Loucy (cell line): ENCODE results near the gene CD83.
A peak's percentile ranks its signal among the peaks of the same experiment; 100 is the strongest.

Source experiments
- H2AFZ ChIP-seq: fragments of 200-600 bp; sonication (generic); 2 replicates; pipeline ENCODE4 v1.6.0; 2016; ENCODE audit warnings: antibody characterized with exemption, mild to moderate bottlenecking, low read length, moderate library complexity
- H3F3A ChIP-seq: fragments of 200-600 bp; 2 replicates; pipeline ENCODE4 v1.6.0; 2016; ENCODE audit warnings: antibody characterized with exemption, low read depth, mild to moderate bottlenecking
- H3K27me3 ChIP-seq: fragments of 200-600 bp; sonication (generic); 2 replicates; pipeline ENCODE4 v1.6.1; 2014; ENCODE audit warnings: low read length, mild to moderate bottlenecking; ENCODE audit not compliant: insufficient read depth, poor library complexity, severe bottlenecking
- H3K36me3 ChIP-seq: fragments of 200-600 bp; sonication (generic); 2 replicates; pipeline ENCODE4 v1.6.1; 2016; ENCODE audit warnings: low read length; ENCODE audit not compliant: insufficient read depth
- H3K4me1 ChIP-seq: fragments of 200-600 bp; sonication (generic); 2 replicates; pipeline ENCODE4 v1.5.1; 2014; ENCODE audit warnings: low read length, mild to moderate bottlenecking; ENCODE audit not compliant: insufficient read depth, poor library complexity, severe bottlenecking
- H3K4me2 ChIP-seq: fragments of 200-600 bp; sonication (generic); 2 replicates; pipeline ENCODE4 v1.6.0; 2014; ENCODE audit warnings: antibody characterized with exemption, low read length, low read depth, mild to moderate bottlenecking; ENCODE audit not compliant: poor library complexity, severe bottlenecking
- H3K4me3 ChIP-seq: fragments of 200-600 bp; sonication (generic); 2 replicates; pipeline ENCODE4 v1.5.1; 2014; ENCODE audit warnings: low read length, mild to moderate bottlenecking, mixed read lengths; ENCODE audit not compliant: poor library complexity, severe bottlenecking
- H3K79me2 ChIP-seq: fragments of 200-600 bp; sonication (generic); 2 replicates; pipeline ENCODE4 v1.6.1; 2014; ENCODE audit warnings: low read length; ENCODE audit not compliant: insufficient read depth
- H3K9ac ChIP-seq: fragments of 200-600 bp; sonication (generic); 2 replicates; pipeline ENCODE4 v1.6.0; 2014; ENCODE audit warnings: mild to moderate bottlenecking, low read depth, low read length, moderate library complexity; ENCODE audit not compliant: poor library complexity, severe bottlenecking
- H3K9me2 ChIP-seq: fragments of 200-600 bp; sonication (generic); replicated peaks from 2 replicates; pipeline ENCODE4 v1.6.1; 2016; ENCODE audit warnings: low read depth, low read length, mixed read lengths
- H3K9me3 ChIP-seq: fragments of 200-600 bp; sonication (generic); 2 replicates; pipeline ENCODE4 v1.6.1; 2014; ENCODE audit warnings: mild to moderate bottlenecking, antibody characterized with exemption, low read length, low read depth; ENCODE audit not compliant: insufficient read depth
- H4K20me1 ChIP-seq: fragments of 200-600 bp; sonication (generic); 2 replicates; pipeline ENCODE4 v1.6.0; 2014; ENCODE audit warnings: antibody characterized with exemption, low read length, mild to moderate bottlenecking; ENCODE audit not compliant: insufficient read depth, poor library complexity, severe bottlenecking
- CTCF ChIP-seq: fragments of 200-600 bp; sonication (generic); conservative IDR thresholded peaks from 2 replicates; pipeline ENCODE4 v1.5.1; 2014; ENCODE audit warnings: mild to moderate bottlenecking, antibody characterized with exemption, low read length
- EZH2phosphoT487 ChIP-seq: fragments of 200-600 bp; IDR thresholded peaks from 2 replicates; pipeline ENCODE4 v1.6.1; 2018; ENCODE audit warnings: antibody characterized with exemption, mild to moderate bottlenecking, moderate library complexity, borderline replicate concordance

Gene CD83

GRCh38 chr6:14143305-14143704 lies 25.7 kb downstream of the CD83 start:
- no peaks in the 10 kb centered on the region for H3K27me3 ChIP-seq

GRCh38 chr6:14144678-14145113 lies 27.1 kb downstream of the CD83 start:
- Histone ChIP-seq H3K4me1 (peaks cover 20% of the 10 kb centered on the region), H3K9ac (peak overlapping the region; percentile 53), H3K4me3 (peak overlapping the region; percentile 51), H3K9me3 (no peaks in the 10 kb centered on the region), H3K79me2 (no peaks in the 10 kb centered on the region), H3F3A (no peaks in the 10 kb centered on the region), H4K20me1 (no peaks in the 10 kb centered on the region), H3K36me3 (no peaks in the 10 kb centered on the region), H3K4me2 (peak overlapping the region; percentile 66), H3K27me3 (no peaks in the 10 kb centered on the region), H3K9me2 (no peaks in the 10 kb centered on the region), H2AFZ (peak overlapping the region; percentile 87)
- TF ChIP-seq CTCF, result peak; percentile 98
- no peak for TF ChIP-seq EZH2phosphoT487

More at GRCh38 chr6:14143305-14143704, 25.7 kb downstream of the CD83 start:
- Histone ChIP-seq H2AFZ (no peak overlapping the region), H3K9me2 (no peaks in the 10 kb centered on the region), H3F3A (no peaks in the 10 kb centered on the region), H3K79me2 (no peaks in the 10 kb centered on the region), H4K20me1 (no peaks in the 10 kb centered on the region), H3K4me3 (no peak overlapping the region), H3K9me3 (no peaks in the 10 kb centered on the region), H3K9ac (no peak overlapping the region), H3K36me3 (no peaks in the 10 kb centered on the region), H3K4me2 (no peak overlapping the region), H3K4me1 (peaks cover 20% of the 10 kb centered on the region)
- no peak for TF ChIP-seq CTCF
- TF ChIP-seq EZH2phosphoT487, result no peak

GRCh38 chr6:14146506-14147096 lies 29.0 kb downstream of the CD83 start:
- no peaks in the 10 kb centered on the region for H3K9me3 ChIP-seq
- TF ChIP-seq EZH2phosphoT487 (no peak), CTCF (no peak)
- H3K79me2 ChIP-seq, result no peaks in the 10 kb centered on the region

More at GRCh38 chr6:14146506-14147096, 29.0 kb downstream of the CD83 start:
- H3K4me2 ChIP-seq, result no peak overlapping the region
- no peaks in the 10 kb centered on the region for H3K36me3 ChIP-seq
- H3K27me3 ChIP-seq, result no peaks in the 10 kb centered on the region
- H3K9me2 ChIP-seq, result no peaks in the 10 kb centered on the region
- H3K4me3 ChIP-seq, result no peak overlapping the region
- H4K20me1 ChIP-seq, result no peaks in the 10 kb centered on the region
- H3K9ac ChIP-seq, result no peak overlapping the region
- no peaks in the 10 kb centered on the region for H3F3A ChIP-seq
- H3K4me1 ChIP-seq, result peaks cover 20% of the 10 kb centered on the region
- H2AFZ ChIP-seq, result no peak overlapping the region
